BJ (cell line): ENCODE measurements around the gene CFAP126. TPM values are rescaled to one million over a fixed set of nuclear protein-coding genes. Genes with fewer than 3 reads are reported as not detected.
"Not testable (repeated sequence)": the region's sequence is repeated elsewhere in the genome, so short reads cannot be mapped to it uniquely, and the experiment has no call there.

Experiments
- CTCF ChIA-PET: fragments of 350-600 bp; formaldehyde crosslinking; extraction: SDS; loops from one replicate; lab custom pipeline; 2021; ENCODE audit warnings: antibody characterized with exemption, inconsistent platforms; lab: Yijun Ruan, JAX
- POLR2A ChIA-PET: fragments of 300-600 bp; sonication (Branson Sonifier 250); formaldehyde crosslinking; extraction: SDS; loops from one replicate; lab custom pipeline; 2021; ENCODE audit warnings: antibody characterized with exemption; lab: Charles Lee
- DNase-seq: peaks from one replicate; pipeline ENCODE4 v3.0.0-alpha.2; 2011; ENCODE audit warnings: low read depth
- H3K27me3 ChIP-seq: 2 replicates; pipeline ENCODE4 v1.6.0; 2011; ENCODE audit warnings: low read length; ENCODE audit not compliant: control insufficient read depth, insufficient read depth
- H3K36me3 ChIP-seq: 2 replicates; pipeline ENCODE4 v1.5.1; 2011; ENCODE audit warnings: low read length; ENCODE audit not compliant: control insufficient read depth, insufficient read depth
- H3K4me3 ChIP-seq: 2 replicates; pipeline ENCODE4 v1.5.1; 2011; ENCODE audit warnings: low read depth, mild to moderate bottlenecking, control low read depth, low read length
- CTCF ChIP-seq: IDR thresholded peaks from 2 replicates; pipeline ENCODE4 v1.5.1; 2011; ENCODE audit warnings: low read depth, mild to moderate bottlenecking, control low read depth, inconsistent platforms, low read length, moderate library complexity; ENCODE audit not compliant: insufficient read depth
- polyA plus RNA-seq: library from polyadenylated mRNA; depleted of rRNA; stranded (reverse); fragments of >200 nt; gene quantifications from 2 replicates; pipeline ENCODE4 v1.2.3, GENCODE V29; 2011

CFAP126 gene
- polyA plus RNA-seq, 1 experiment = not detected

GRCh38 chr1:161393151-161393550 lies 25.5 kb upstream of the CFAP126 start:
- POLR2A ChIA-PET = no interaction called here
- TF ChIP-seq CTCF = no peak
- DNase-seq = no peak
- H3K27me3 ChIP-seq = peaks cover 1% of the 10 kb centered on the region; the same call in 1 of the 2 replicates
- CTCF ChIA-PET = no interaction called here
- H3K4me3 ChIP-seq = no peak overlapping the region
- no peaks in the 10 kb centered on the region for H3K36me3 ChIP-seq

GRCh38 chr1:161391611-161392010 lies 23.9 kb upstream of the CFAP126 start:
- no peak overlapping the region for H3K4me3 ChIP-seq
- DNase-seq = no peak
- ChIA-PET POLR2A (no interaction called here), CTCF (interaction anchor here (3.5 kb wide), 1 partner anchor 166 kb away, joined by 24 read pairs; the partner anchor contains the start of gene TOMM40L)
- TF ChIP-seq CTCF = no peak
- H3K27me3 ChIP-seq = peaks cover 1% of the 10 kb centered on the region; the same call in 1 of the 2 replicates
- H3K36me3 ChIP-seq = no peaks in the 10 kb centered on the region

GRCh38 chr1:161391136-161391535 lies 23.5 kb upstream of the CFAP126 start:
- POLR2A ChIA-PET, DNase-seq, H3K36me3 ChIP-seq, H3K4me3 ChIP-seq, H3K27me3 ChIP-seq: not testable (repeated sequence)
- CTCF ChIA-PET = interaction anchor here (3.5 kb wide), 1 partner anchor 165 kb away, joined by 24 read pairs; the partner anchor contains the start of gene TOMM40L

- TF ChIP-seq CTCF = no peak
- no peak for DNase-seq
- no peaks in the 10 kb centered on the region for H3K36me3 ChIP-seq
- CTCF ChIA-PET = interaction anchor here (3.5 kb wide), 1 partner anchor 164 kb away, joined by 24 read pairs; the partner anchor contains the start of gene TOMM40L
- POLR2A ChIA-PET = no interaction called here
- peaks cover 1% of the 10 kb centered on the region; the same call in 1 of the 2 replicates for H3K27me3 ChIP-seq
- H3K4me3 ChIP-seq = peak overlapping the region; percentile 78
Observed at GRCh38 chr1:161390559-161390858, 22.8 kb upstream of the CFAP126 start.

- Histone ChIP-seq H3K27me3 (peaks cover 1% of the 10 kb centered on the region; the same call in 1 of the 2 replicates), H3K4me3 (peak overlapping the region; percentile 78), H3K36me3 (no peaks in the 10 kb centered on the region)
- POLR2A ChIA-PET = interaction anchor here (0.5 to 1.0 kb wide), 2 partner anchors 13 to 188 kb away, joined by 3 to 4 read pairs; partner anchors contain the start of gene NDUFS2
- no peak for TF ChIP-seq CTCF
- CTCF ChIA-PET = interaction anchor here (0.6 to 3.5 kb wide), 6 partner anchors 11 to 210 kb away, joined by 3 to 24 read pairs (median 4); partner anchors contain the start of gene TOMM40L
- DNase-seq = peak; percentile 65
Observed at GRCh38 chr1:161389691-161390558, 22.2 kb upstream of the CFAP126 start.

- ChIA-PET POLR2A (interaction anchor here (0.5 to 1.0 kb wide), 2 partner anchors 14 to 187 kb away, joined by 3 to 4 read pairs; partner anchors contain the start of gene NDUFS2), CTCF (interaction anchor here (0.6 to 3.5 kb wide), 9 partner anchors 10 to 223 kb away, joined by 3 to 24 read pairs (median 3); partner anchors contain the start of genes PPOX and TOMM40L)
- peak overlapping the region; percentile 77 for H3K4me3 ChIP-seq
- H3K27me3 ChIP-seq, DNase-seq, H3K36me3 ChIP-seq: not testable (repeated sequence)
Observed at GRCh38 chr1:161389158-161389557, 21.5 kb upstream of the CFAP126 start.
